Adipocyte (in vitro differentiated cells): ENCODE data around the gene YOD1.

Source experiments
- DNase-seq: peaks from one replicate; pipeline ENCODE4 v3.0.0-alpha.2; 2015; ENCODE audit warnings: low read depth
- H3K27me3 ChIP-seq: replicated peaks from 2 replicates; pipeline ENCODE4 v1.7.0; 2013; ENCODE audit warnings: mild to moderate bottlenecking, low read length, moderate library complexity; ENCODE audit not compliant: control insufficient read depth, insufficient read depth
- H3K36me3 ChIP-seq: 2 replicates; pipeline ENCODE4 v1.7.0; 2013; ENCODE audit warnings: low read length, mild to moderate bottlenecking, moderate library complexity; ENCODE audit not compliant: control insufficient read depth, insufficient read depth, severe bottlenecking
- H3K4me1 ChIP-seq: 2 replicates; pipeline ENCODE4 v1.7.0; 2013; ENCODE audit warnings: mild to moderate bottlenecking, low read length, moderate library complexity; ENCODE audit not compliant: control insufficient read depth, insufficient read depth
- H3K4me3 ChIP-seq: 2 replicates; pipeline ENCODE4 v1.7.0; 2013; ENCODE audit warnings: mild to moderate bottlenecking, low read length, moderate library complexity
- H3K9ac ChIP-seq: 2 replicates; pipeline ENCODE4 v1.7.0; 2013; ENCODE audit warnings: mild to moderate bottlenecking, low read length, moderate library complexity
- H3K9me3 ChIP-seq: 2 replicates; pipeline ENCODE4 v1.7.0; 2013; ENCODE audit warnings: mild to moderate bottlenecking, low read length, moderate library complexity; ENCODE audit not compliant: control insufficient read depth

Gene YOD1

DNA sequence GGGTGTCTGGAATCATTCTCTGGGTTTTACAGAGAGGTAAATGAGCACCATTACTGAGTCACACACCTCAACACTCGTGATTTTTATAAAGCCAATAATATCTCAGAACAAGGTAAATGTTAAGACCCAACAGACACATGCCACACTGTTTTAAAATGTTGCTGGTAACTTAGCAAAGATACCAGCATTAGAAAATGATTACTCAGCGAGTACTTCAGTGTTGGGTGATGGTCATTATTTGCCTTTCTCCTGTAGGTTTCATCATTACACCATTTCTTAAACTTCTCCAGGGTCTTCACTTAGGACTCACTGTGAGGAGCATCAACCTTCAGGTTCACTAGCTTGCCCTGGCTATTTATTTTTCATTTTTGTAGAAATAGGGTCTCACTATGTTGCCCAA, 30.8 kb upstream of the YOD1 start:
- no peak overlapping the region for H3K9ac ChIP-seq
- H3K4me1 ChIP-seq, result peaks cover 16% of the 10 kb centered on the region
- no peaks in the 10 kb centered on the region for H3K27me3 ChIP-seq
- DNase-seq, result no peak
- no peaks in the 10 kb centered on the region for H3K9me3 ChIP-seq
- H3K4me3 ChIP-seq, result no peak overlapping the region
- H3K36me3 ChIP-seq, result peaks cover 8% of the 10 kb centered on the region

- H3K27me3 ChIP-seq, result no peaks in the 10 kb centered on the region
- no peak for DNase-seq
- no peaks in the 10 kb centered on the region for H3K9me3 ChIP-seq
- H3K4me3 ChIP-seq, result no peak overlapping the region
- peaks cover 8% of the 10 kb centered on the region for H3K36me3 ChIP-seq
- no peak overlapping the region for H3K9ac ChIP-seq
- peaks cover 16% of the 10 kb centered on the region for H3K4me1 ChIP-seq
Observed at GRCh38 chr1:207081088-207081487, 30.1 kb upstream of the YOD1 start.

GRCh38 chr1:207079706-207080241, 28.8 kb upstream of the YOD1 start:
- Histone ChIP-seq H3K27me3 (no peaks in the 10 kb centered on the region), H3K9me3 (no peaks in the 10 kb centered on the region), H3K9ac (no peak overlapping the region), H3K36me3 (peaks cover 8% of the 10 kb centered on the region), H3K4me1 (peaks cover 16% of the 10 kb centered on the region), H3K4me3 (no peak overlapping the region)
- no peak for DNase-seq

DNA sequence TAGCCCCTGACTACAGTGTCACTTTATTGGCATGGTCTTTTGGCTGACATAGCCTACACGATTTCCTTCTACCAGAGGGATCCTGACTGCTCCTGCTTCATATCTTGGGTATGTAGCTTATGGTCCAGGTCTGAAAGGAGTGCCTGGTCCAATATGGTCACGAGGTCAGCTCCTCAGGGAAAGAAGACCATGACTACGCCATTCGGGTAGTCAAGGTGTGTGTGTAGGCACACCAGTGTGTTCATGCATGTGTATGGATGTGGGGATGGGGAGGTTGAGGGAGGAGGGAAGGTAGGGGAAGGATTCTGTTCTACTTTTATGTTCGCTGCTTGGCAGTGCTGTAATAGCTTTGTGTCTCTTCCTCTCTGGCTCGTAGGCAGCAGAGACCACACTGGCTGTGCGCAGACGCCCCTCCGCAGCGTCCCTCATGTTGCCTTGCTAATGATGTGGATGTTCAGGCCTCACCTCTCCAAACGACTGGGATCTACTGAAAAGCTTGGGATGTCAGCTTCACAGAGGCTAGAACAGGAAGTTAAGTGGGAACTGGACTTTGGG, 27.6 kb upstream of the YOD1 start:
- H3K27me3 ChIP-seq, result no peaks in the 10 kb centered on the region
- H3K36me3 ChIP-seq, result peaks cover 8% of the 10 kb centered on the region
- no peak overlapping the region for H3K4me3 ChIP-seq
- H3K4me1 ChIP-seq, result peaks cover 19% of the 10 kb centered on the region
- H3K9ac ChIP-seq, result no peak overlapping the region
- H3K9me3 ChIP-seq, result no peaks in the 10 kb centered on the region
- DNase-seq, result no peak

DNA sequence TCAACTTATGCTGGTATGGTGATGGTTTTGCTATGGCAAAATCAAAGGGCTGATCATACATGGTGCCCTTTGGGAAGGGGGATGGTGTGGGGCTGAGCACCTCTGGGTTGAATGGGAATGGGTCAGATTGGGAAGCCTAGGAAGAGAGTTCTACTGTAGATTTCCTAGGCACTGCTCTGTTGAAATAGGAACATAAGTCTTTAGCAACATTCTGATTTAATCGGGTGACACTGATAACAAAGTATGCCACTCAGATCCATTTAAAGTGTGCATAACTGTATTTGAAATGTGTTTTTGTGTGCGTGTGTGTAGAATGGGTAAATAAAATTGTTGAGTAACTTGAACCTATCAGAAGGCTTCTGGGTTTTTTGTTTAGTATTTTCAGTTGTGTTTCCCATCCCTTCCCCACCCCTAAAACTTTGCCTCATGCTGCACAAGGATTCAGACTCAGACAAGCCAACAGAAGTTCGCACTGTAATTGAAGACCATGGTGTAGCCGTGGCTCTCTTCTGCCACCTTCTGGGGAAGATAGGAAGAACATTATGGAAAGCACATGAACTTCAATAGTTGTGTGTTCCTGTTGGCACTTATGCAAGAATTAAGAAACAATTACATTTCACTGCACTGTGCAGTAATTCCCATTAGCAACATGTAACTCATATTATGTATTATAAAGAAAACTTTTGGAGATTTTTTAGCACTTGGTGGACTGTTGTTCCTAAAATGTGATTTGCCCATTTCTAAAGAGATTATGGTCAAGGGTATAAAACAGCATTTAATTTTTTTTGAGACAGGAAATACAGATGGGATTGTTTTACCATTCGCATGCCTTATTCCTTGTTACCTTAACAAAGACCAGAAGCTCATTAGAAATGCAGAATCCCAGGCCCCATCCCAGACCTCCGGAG, 26.7 kb upstream of the YOD1 start:
- H3K27me3 ChIP-seq, result no peaks in the 10 kb centered on the region

GRCh38 chr1:207077012-207077411, 26.0 kb upstream of the YOD1 start:
- Histone ChIP-seq H3K4me3 (no peak overlapping the region), H3K4me1 (peaks cover 30% of the 10 kb centered on the region), H3K27me3 (no peaks in the 10 kb centered on the region), H3K9me3 (no peaks in the 10 kb centered on the region), H3K9ac (peak overlapping the region; percentile 3), H3K36me3 (peaks cover 14% of the 10 kb centered on the region)
- no peak for DNase-seq

More for the DNA sequence above, 26.7 kb upstream of the YOD1 start:
- Histone ChIP-seq H3K9me3 (no peaks in the 10 kb centered on the region), H3K36me3 (peaks cover 8% of the 10 kb centered on the region), H3K4me3 (no peak overlapping the region), H3K4me1 (peaks cover 29% of the 10 kb centered on the region), H3K9ac (peak overlapping the region; percentile 3)
- peak; percentile 88 for DNase-seq

DNA sequence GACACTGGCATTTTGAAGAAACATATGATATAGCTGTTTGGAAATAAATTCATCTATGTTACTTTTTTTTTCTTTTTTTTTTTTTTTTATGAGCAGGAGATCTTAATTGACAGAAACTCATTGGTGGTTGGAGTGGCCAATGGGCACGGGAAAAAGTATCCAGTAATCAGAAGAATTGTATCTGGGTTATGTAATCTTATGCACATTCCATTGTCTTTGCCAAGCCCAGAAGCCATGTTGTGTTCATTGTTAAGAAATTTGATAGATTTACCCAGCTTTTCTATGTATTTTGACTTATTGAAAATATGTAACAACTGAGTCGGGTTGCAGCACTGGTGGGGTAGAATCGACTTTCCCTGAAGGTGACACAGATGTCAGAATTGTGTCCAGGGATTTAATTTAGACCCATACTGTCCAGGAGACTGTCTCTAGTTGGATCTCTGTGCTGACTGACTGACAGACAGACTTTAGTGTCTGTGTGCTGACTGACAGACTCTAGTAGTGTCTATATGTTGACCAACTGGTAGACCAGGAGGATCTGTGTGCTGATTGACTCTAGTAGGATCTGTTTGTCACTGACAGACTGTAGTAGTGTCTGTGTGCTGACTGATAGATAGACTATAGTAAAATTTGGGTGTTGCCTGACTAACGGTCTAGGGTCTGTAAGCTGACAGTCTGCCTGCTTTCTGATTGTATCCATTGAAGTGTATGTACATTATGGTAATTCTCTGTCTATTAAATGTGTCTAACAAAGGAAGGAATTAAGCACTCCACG, 25.4 kb upstream of the YOD1 start:
- DNase-seq, result peak; percentile 25
- H3K4me3 ChIP-seq, result no peak overlapping the region
- H3K9me3 ChIP-seq, result no peaks in the 10 kb centered on the region
- no peak overlapping the region for H3K9ac ChIP-seq
- H3K36me3 ChIP-seq, result peaks cover 19% of the 10 kb centered on the region
- H3K27me3 ChIP-seq, result no peaks in the 10 kb centered on the region
- peaks cover 30% of the 10 kb centered on the region for H3K4me1 ChIP-seq

GRCh38 chr1:207073906-207074820, 23.2 kb upstream of the YOD1 start:
- H3K9ac ChIP-seq, result no peak overlapping the region
- H3K36me3 ChIP-seq, result peaks cover 35% of the 10 kb centered on the region
- DNase-seq, result no peak
- H3K4me3 ChIP-seq, result no peak overlapping the region
- no peaks in the 10 kb centered on the region for H3K27me3 ChIP-seq
- no peaks in the 10 kb centered on the region for H3K9me3 ChIP-seq
- H3K4me1 ChIP-seq, result peaks cover 30% of the 10 kb centered on the region

DNA sequence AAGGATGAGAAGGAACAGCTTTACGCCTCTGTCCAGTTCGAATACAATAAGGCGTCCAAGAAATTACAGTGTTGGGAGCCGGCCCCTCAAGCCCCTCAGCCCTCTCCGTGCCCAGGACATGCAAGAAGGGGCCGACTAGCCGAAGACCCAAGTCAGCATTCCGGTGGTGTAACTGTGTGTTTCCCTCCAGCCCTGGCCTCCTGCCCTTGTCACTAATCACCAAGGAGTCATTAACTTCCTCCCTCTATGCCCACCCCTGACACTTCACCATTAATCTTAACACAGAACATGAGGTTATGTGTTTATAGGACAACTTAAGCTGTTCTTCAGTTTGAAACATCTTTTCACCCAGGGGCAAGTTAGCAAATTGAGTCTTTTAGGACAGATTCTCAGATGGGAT, 21.2 kb upstream of the YOD1 start:
- Histone ChIP-seq H3K36me3 (peaks cover 50% of the 10 kb centered on the region), H3K9me3 (no peaks in the 10 kb centered on the region), H3K27me3 (no peaks in the 10 kb centered on the region), H3K4me1 (peaks cover 17% of the 10 kb centered on the region), H3K9ac (no peak overlapping the region), H3K4me3 (no peak overlapping the region)
- DNase-seq, result no peak

GRCh38 chr1:207071426-207071825, 20.4 kb upstream of the YOD1 start:
- peaks cover 54% of the 10 kb centered on the region for H3K36me3 ChIP-seq
- H3K4me3 ChIP-seq, result no peak overlapping the region
- no peak for DNase-seq
- no peaks in the 10 kb centered on the region for H3K27me3 ChIP-seq
- H3K9me3 ChIP-seq, result no peaks in the 10 kb centered on the region
- H3K9ac ChIP-seq, result no peak overlapping the region
- peaks cover 14% of the 10 kb centered on the region for H3K4me1 ChIP-seq
